ENCODE data around the gene TNFRSF1B. TPM values are rescaled to one million over a fixed set of nuclear protein-coding genes. Genes with fewer than 3 reads are reported as not detected.

Gene TNFRSF1B
- total RNA-seq, 2 donors from 2014 or later: 13.7 to 28.7 TPM

DNA sequence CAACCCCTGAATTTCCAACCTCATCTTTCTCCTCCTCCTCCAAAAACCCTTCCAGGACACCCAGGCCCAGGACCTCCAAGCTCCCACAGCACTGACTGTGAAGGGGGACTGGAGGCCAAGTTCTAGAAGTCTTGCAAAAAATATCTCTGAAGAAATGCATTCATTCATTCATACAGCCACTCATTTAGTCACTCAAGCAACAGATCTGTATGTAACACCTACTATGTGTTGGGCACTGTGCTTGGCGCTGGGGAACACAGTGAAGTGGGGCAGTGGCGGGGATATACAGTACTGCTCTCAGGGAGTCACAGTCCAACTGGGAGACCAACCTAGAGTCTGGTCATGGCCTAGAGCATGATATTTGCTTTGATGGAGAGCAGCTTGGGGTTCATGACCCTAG is 15.3 kb upstream of the TNFRSF1B start:
- intact Hi-C loops (cut with DNase I): no loop called here
- Histone ChIP-seq H3K9me3 (peaks cover 0 to 5% (median 0%) of the 10 kb centered on the region in 3 donors), H3K27ac (peak overlapping the region in 1 of 4 donors; percentile 48), H3K4me1 (peaks cover 5% of the 10 kb centered on the region), H3K27me3 (no peaks in the 10 kb centered on the region), H3K36me3 (replicated peaks in 1 of 2; ENCODE audit: insufficient read depth in 1 of 2, low read depth in 2 of 2) (no peaks in the 10 kb centered on the region), H3K4me3 (no peak overlapping the region)
- DNase-seq: no peak
- ATAC-seq: no peak
- TF ChIP-seq POLR2A (IDR thresholded peaks at IDR 0.05): no peak
- TF ChIP-seq, protein P1, sequence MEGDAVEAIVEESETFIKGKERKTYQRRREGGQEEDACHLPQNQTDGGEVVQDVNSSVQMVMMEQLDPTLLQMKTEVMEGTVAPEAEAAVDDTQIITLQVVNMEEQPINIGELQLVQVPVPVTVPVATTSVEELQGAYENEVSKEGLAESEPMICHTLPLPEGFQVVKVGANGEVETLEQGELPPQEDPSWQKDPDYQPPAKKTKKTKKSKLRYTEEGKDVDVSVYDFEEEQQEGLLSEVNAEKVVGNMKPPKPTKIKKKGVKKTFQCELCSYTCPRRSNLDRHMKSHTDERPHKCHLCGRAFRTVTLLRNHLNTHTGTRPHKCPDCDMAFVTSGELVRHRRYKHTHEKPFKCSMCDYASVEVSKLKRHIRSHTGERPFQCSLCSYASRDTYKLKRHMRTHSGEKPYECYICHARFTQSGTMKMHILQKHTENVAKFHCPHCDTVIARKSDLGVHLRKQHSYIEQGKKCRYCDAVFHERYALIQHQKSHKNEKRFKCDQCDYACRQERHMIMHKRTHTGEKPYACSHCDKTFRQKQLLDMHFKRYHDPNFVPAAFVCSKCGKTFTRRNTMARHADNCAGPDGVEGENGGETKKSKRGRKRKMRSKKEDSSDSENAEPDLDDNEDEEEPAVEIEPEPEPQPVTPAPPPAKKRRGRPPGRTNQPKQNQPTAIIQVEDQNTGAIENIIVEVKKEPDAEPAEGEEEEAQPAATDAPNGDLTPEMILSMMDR (IDR thresholded peaks at IDR 0.05): no peak
- WGBS, 2 donors: 89 to 97% methylated on average over 2 of the region's 2 CpGs

DNA sequence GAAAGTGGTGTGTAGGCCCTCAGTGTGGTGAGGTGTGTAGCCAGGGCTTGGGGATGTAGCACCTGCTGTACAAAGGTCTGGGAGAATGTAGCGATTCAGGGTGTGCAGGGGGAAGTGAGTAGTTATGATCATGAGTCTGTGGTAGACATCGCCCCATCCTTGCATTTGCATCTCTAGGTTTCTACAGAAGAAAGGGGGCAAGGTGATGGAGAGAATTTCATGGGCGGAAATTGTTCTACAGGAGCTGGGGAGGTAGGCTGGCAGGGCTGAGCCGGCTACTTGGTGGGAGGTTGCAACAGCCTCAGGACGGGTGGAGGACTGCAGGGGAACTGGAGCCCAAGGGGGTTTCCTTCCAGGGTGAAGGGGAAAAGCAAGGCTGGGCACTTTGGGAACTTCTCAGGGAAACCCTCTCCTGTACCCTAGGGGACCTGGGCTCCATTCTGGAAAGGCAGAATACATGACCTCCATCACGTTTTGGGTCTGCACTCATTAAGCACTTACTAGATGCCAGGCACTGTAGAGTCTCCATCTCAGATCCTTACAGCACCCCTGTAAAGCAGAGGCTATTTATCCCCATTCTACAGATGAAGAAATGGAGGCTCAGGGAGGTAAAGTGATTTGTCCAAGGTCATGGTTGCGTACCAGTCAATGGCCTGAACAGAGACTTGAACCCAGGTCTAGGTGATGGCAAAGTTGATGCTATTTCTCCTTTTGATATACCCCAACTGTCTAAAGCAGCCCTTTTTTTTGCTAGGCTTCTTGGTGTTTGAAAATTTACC is 14.5 kb upstream of the TNFRSF1B start:
- intact Hi-C loops (cut with DNase I): no loop called here
- DNase-seq (no peak), ATAC-seq (no peak)
- Histone ChIP-seq H3K27ac (peak overlapping the region in 1 of 4 donors; percentile 64), H3K9me3 (peaks cover 0 to 5% (median 0%) of the 10 kb centered on the region in 3 donors), H3K36me3 (replicated peaks in 1 of 2; ENCODE audit: insufficient read depth in 1 of 2, low read depth in 2 of 2) (no peaks in the 10 kb centered on the region), H3K4me1 (peaks cover 5% of the 10 kb centered on the region), H3K4me3 (no peak overlapping the region), H3K27me3 (no peaks in the 10 kb centered on the region)
- 64 to 65% methylated on average over 7 of the region's 7 CpGs for WGBS, 2 donors
- TF ChIP-seq, protein P1 (IDR thresholded peaks at IDR 0.05): no peak
- TF ChIP-seq POLR2A (IDR thresholded peaks at IDR 0.05): no peak

DNA sequence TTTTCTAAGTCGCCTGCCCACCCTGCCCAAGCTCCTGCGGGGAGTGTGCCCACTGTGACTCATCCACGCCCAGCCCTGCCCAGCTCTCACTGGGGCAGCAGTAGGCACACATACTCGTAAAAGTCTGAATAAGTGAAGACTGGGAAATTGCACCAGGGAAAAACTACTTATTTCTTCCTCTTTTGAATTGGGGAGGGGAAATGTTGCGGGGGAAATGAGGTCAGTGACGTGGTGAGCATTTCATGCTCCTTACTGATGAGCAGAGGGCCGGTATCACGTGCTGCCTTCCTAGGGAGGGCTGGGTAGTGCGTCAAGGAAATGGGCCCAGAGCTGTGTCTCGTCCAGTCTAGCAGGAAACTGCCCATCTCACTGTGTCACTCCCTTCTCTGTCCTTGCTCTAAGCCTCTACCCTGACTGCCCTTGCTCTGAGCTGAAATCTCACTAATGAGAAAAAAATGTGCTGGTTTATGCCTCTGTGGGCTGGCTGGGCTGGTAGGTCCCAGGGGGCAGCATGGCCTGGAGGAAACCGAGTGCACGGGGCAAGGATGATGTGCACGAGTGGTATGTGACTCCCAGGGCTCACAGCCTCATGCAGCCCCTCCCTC is 13.5 kb upstream of the TNFRSF1B start:
- no peaks in the 10 kb centered on the region for H3K27me3 ChIP-seq
- peak; percentile 22 for ATAC-seq
- H3K36me3 ChIP-seq (replicated peaks in 1 of 2; ENCODE audit: insufficient read depth in 1 of 2, low read depth in 2 of 2): no peaks in the 10 kb centered on the region
- TF ChIP-seq POLR2A (IDR thresholded peaks at IDR 0.05): peak in 1 of 3 donors; percentile 46
- TF ChIP-seq, protein P1 (IDR thresholded peaks at IDR 0.05): no peak
- WGBS, 2 donors: 52 to 63% methylated on average over 11 to 13 of the region's 13 CpGs
- peak in 1 of 4 donors; percentile 78 for DNase-seq
- H3K27ac ChIP-seq: peak overlapping the region in 2 of 4 donors; percentile 14 to 64
- intact Hi-C loops (cut with DNase I): no loop called here
- H3K9me3 ChIP-seq: peaks cover 0 to 5% (median 0%) of the 10 kb centered on the region in 3 donors
- H3K4me3 ChIP-seq: no peak overlapping the region
- H3K4me1 ChIP-seq: peaks cover 2% of the 10 kb centered on the region

DNA sequence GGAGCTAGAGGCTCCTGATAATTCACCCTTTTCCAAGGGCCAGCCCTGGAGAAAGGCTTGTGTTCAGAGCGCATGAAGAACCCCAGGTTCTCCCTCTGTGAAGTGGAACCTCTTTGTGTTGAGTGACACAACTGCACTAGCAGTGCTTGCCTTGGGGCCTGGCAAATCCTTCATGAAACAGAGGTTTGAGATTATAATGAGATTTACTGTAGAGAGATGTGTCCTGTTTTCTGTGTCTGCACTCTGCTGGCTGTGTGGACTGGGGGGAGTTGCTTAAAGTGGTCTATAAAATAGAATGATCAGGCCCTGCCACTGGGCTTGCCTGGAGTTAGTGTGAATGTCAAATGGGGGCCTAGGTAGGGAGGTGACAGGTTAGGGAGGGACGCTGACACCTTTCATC is 11.5 kb upstream of the TNFRSF1B start:
- Histone ChIP-seq H3K36me3 (replicated peaks in 1 of 2; ENCODE audit: insufficient read depth in 1 of 2, low read depth in 2 of 2) (no peaks in the 10 kb centered on the region), H3K9me3 (no peaks in the 10 kb centered on the region), H3K27me3 (no peaks in the 10 kb centered on the region), H3K4me3 (no peak overlapping the region), H3K4me1 (no peaks in the 10 kb centered on the region), H3K27ac (no peak overlapping the region)
- DNase-seq: no peak
- intact Hi-C loops (cut with DNase I): no loop called here
- no peak for TF ChIP-seq POLR2A (IDR thresholded peaks at IDR 0.05)
- TF ChIP-seq, protein P1 (IDR thresholded peaks at IDR 0.05): no peak
- WGBS, 2 donors: 74 to 81% methylated on average over 2 of the region's 2 CpGs
- ATAC-seq: no peak

Measured in body of pancreas (tissue), 4 donors.